Left lung (tissue), 10 donors: ENCODE results near the gene FBXO42. TPM values are rescaled to one million over a fixed set of nuclear protein-coding genes. Genes with fewer than 3 reads are reported as not detected.
A peak's percentile ranks its signal among the peaks of the same experiment; 100 is the strongest.

Source experiments
- ATAC-seq: fragments of 200-7000 bp; cut with Tn5 transposase; one replicate; pipeline ENCODE4 v1.9.1; 2020; ENCODE audit warnings: moderate library complexity
- DNase-seq, 4 donors: peaks; one replicate each; pipeline ENCODE4 v3.0.0-alpha.2; 2013 to 2020
- H3K27ac ChIP-seq, 2 donors: fragments of 200-600 bp; sonication (generic) in 1 of 2; one replicate each; pipeline versions ENCODE4 v1.5.0 to v1.8.0; 2020 to 2021
- H3K27me3 ChIP-seq, 2 donors: fragments of 200-600 bp; sonication (generic) in 1 of 2; one replicate each; pipeline versions ENCODE4 v1.5.0 to v1.8.0; 2020 to 2021
- H3K36me3 ChIP-seq, 2 donors: fragments of 200-600 bp; sonication (generic) in 1 of 2; one replicate each; pipeline versions ENCODE4 v1.5.0 to v1.8.0; 2020 to 2021
- H3K4me1 ChIP-seq, 2 donors: fragments of 200-600 bp; one replicate each; pipeline ENCODE4 v1.8.0; 2021
- H3K4me3 ChIP-seq, 2 donors: fragments of 200-600 bp; sonication (generic) in 1 of 2; one replicate each; pipeline versions ENCODE4 v1.5.0 to v1.8.0; 2020 to 2021; ENCODE audit warnings: mild to moderate bottlenecking in 1 of 2
- H3K9me3 ChIP-seq, 2 donors: fragments of 200-600 bp; sonication (generic) in 1 of 2; one replicate each; pipeline versions ENCODE4 v1.5.0 to v1.8.0; 2020 to 2021
- CTCF ChIP-seq, 2 donors: fragments of 200-600 bp; sonication (generic) in 1 of 2; IDR thresholded peaks; one replicate each; pipeline versions ENCODE4 v1.5.0 to v1.8.0; 2021; ENCODE audit warnings: antibody characterized with exemption in 2 of 2
- intact Hi-C, 2 donors: fragments of 100-400 bp; cut with DNase I; formaldehyde crosslinking; loops; one replicate each; pipeline versions ENCODE4 v1.11.2 to v1.14.2; 2022
- polyA plus RNA-seq, 6 donors: library from polyadenylated mRNA; unstranded; fragments of 120-200 nt; gene quantifications; one replicate each; pipeline ENCODE4 v1.2.1, GENCODE V29; 2013; ENCODE audit not compliant: insufficient read length in 6 of 6
- total RNA-seq, 2 donors: library from RNA; stranded (reverse); fragmentation: NEBNext Ultra II Directional; extraction: Animal tissue kit (Norgen Biotek cat#: 25700); gene quantifications; one replicate each; pipeline ENCODE4 v1.2.1, GENCODE V29; 2021
- donor health status: DM: no; HTN: yes; CAD: no.
- donor health status: DM: no; HTN: no; CAD: no.

FBXO42 gene
- total and polyA plus RNA-seq, 8 donors: 18.8 to 22.4 (median 21.1) TPM

- peaks cover 0 to 3% of the 10 kb centered on the region in 2 donors for H3K36me3 ChIP-seq
- intact Hi-C loops: no loop called here
- no peak for TF ChIP-seq CTCF (IDR thresholded peaks at IDR 0.05)
- no peaks in the 10 kb centered on the region for H3K9me3 ChIP-seq
- H3K4me1 ChIP-seq: peaks cover 0 to 5% of the 10 kb centered on the region in 2 donors
- no peaks in the 10 kb centered on the region for H3K27me3 ChIP-seq
- H3K4me3 ChIP-seq: no peak overlapping the region
- no peak for ATAC-seq
- peak in 1 of 4 donors; percentile 8 for DNase-seq
- H3K27ac ChIP-seq: no peak overlapping the region
Measured at GRCh38 chr1:16342331-16343062, 9.8 kb downstream of the FBXO42 start.

GRCh38 chr1:16340673-16341072 lies 11.6 kb downstream of the FBXO42 start:
- no peaks in the 10 kb centered on the region for H3K9me3 ChIP-seq
- H3K27ac ChIP-seq: no peak overlapping the region
- no peak for TF ChIP-seq CTCF (IDR thresholded peaks at IDR 0.05)
- DNase-seq (no peak), ATAC-seq (no peak)
- peaks cover 0 to 3% of the 10 kb centered on the region in 2 donors for H3K36me3 ChIP-seq
- H3K4me1 ChIP-seq: peaks cover 0 to 6% of the 10 kb centered on the region in 2 donors
- intact Hi-C loops: no loop called here
- H3K27me3 ChIP-seq: no peaks in the 10 kb centered on the region
- H3K4me3 ChIP-seq: no peak overlapping the region

- Histone ChIP-seq H3K36me3 (peaks cover 0 to 3% of the 10 kb centered on the region in 2 donors), H3K4me1 (peaks cover 0 to 21% of the 10 kb centered on the region in 2 donors), H3K9me3 (no peaks in the 10 kb centered on the region), H3K27me3 (no peaks in the 10 kb centered on the region), H3K27ac (no peak overlapping the region), H3K4me3 (no peak overlapping the region)
- ATAC-seq (no peak), DNase-seq (no peak)
- intact Hi-C loops: no loop called here
- no peak for TF ChIP-seq CTCF (IDR thresholded peaks at IDR 0.05)
Measured at GRCh38 chr1:16338961-16339360, 13.3 kb downstream of the FBXO42 start.

DNA sequence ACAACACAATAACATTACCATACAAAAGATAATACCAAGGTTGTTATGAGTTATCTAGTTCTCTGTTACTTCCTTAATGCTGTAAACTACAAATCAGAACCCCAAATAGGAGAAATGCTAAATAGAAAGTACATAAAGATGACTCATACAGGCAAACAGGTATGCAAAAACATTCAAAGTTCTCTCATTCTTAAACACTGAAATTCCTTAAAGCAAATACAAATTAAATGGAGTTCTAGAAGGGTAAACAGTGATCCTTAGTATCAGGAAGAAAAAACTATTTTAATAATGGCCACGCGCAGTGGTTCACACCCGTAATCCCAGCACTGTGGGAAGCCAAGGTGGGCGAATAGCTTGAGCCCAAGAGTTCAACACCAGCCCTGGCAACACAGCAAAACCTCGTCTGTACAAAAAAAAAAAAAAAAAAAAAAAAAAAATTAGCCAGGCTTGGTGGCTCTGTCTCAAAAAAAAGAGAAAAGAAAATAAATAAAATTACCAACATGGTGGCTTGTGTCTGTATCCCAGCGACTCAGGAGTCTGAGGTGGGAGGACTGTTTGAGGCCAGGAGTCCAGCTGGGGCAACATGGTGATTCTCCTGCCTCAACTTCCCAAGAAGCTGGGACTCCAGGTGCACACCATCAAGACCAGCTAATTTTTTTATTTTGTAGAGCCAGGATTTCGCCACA lies 17.5 kb downstream of the FBXO42 start:
- Histone ChIP-seq H3K27ac (no peak overlapping the region), H3K9me3 (no peaks in the 10 kb centered on the region), H3K4me3 (no peak overlapping the region), H3K4me1 (peaks cover 0 to 16% of the 10 kb centered on the region in 2 donors), H3K36me3 (no peaks in the 10 kb centered on the region), H3K27me3 (no peaks in the 10 kb centered on the region)
- DNase-seq (no peak), ATAC-seq (peak; percentile 22)
- TF ChIP-seq CTCF (IDR thresholded peaks at IDR 0.05): no peak
- intact Hi-C loops: no loop called here

- H3K27me3 ChIP-seq: no peaks in the 10 kb centered on the region
- DNase-seq (no peak), ATAC-seq (peak; percentile 62)
- H3K9me3 ChIP-seq: no peaks in the 10 kb centered on the region
- TF ChIP-seq CTCF (IDR thresholded peaks at IDR 0.05): no peak
- H3K27ac ChIP-seq: no peak overlapping the region
- no peak overlapping the region for H3K4me3 ChIP-seq
- peaks cover 0 to 26% of the 10 kb centered on the region in 2 donors for H3K4me1 ChIP-seq
- intact Hi-C loops: no loop called here
- H3K36me3 ChIP-seq: no peaks in the 10 kb centered on the region
Measured at GRCh38 chr1:16326833-16327404, 25.4 kb downstream of the FBXO42 start.
